HepG2 (cell line): Measurements from ENCODE around the gene PPM1M. TPM values are rescaled to one million over a fixed set of nuclear protein-coding genes. Genes with fewer than 3 reads are reported as not detected.

Source experiments
- BHLHE40 ChIP-seq: IDR thresholded peaks from 2 replicates; pipeline ENCODE4 v1.6.1; 2011; ENCODE audit warnings: low read length, improper control_type of control experiment
- EHMT2 ChIP-seq: fragments of 200-600 bp; sonication (generic); IDR thresholded peaks from 2 replicates; pipeline ENCODE4 v1.7.0; 2017; ENCODE audit warnings: antibody characterized with exemption, low read depth, low read length, borderline replicate concordance
- GLI4 ChIP-seq: sonication (generic); formaldehyde crosslinking; IDR thresholded peaks from 2 replicates; pipeline ENCODE4 v1.5.1; 2020; ENCODE audit warnings: missing genetic modification reagents, mild to moderate bottlenecking, moderate library complexity, borderline replicate concordance
- HHEX ChIP-seq: IDR thresholded peaks from 2 replicates; pipeline ENCODE4 v1.6.1; 2016; ENCODE audit warnings: control low read depth
- MTA1 ChIP-seq: sonication (generic); formaldehyde crosslinking; IDR thresholded peaks from 2 replicates; pipeline ENCODE4 v1.4.0; 2020; ENCODE audit warnings: missing genetic modification reagents, mild to moderate bottlenecking, borderline replicate concordance
- NFRKB ChIP-seq: fragments of 450-650 bp; IDR thresholded peaks from 2 replicates; pipeline ENCODE4 v1.6.1; 2017
- PAXIP1 ChIP-seq: sonication (generic); formaldehyde crosslinking; conservative IDR thresholded peaks from 2 replicates; pipeline ENCODE4 v1.4.0; 2020; ENCODE audit warnings: mild to moderate bottlenecking, missing genetic modification reagents, moderate library complexity
- SAFB2 ChIP-seq: sonication (generic); formaldehyde crosslinking; IDR thresholded peaks from 2 replicates; pipeline ENCODE4 v1.5.1; 2020; ENCODE audit warnings: missing genetic modification reagents, low read depth, mild to moderate bottlenecking, borderline replicate concordance
- ZMAT3 ChIP-seq: sonication (generic); formaldehyde crosslinking; conservative IDR thresholded peaks from 2 replicates; pipeline ENCODE4 v1.7.0; 2021; ENCODE audit warnings: missing genetic modification reagents
- ZNF101 ChIP-seq: sonication (generic); formaldehyde crosslinking; IDR thresholded peaks from 2 replicates; pipeline ENCODE4 v1.4.0; 2020; ENCODE audit warnings: mild to moderate bottlenecking, low read depth, missing genetic modification reagents, borderline replicate concordance
- ZNF18 ChIP-seq: sonication (generic); formaldehyde crosslinking; IDR thresholded peaks from 2 replicates; pipeline ENCODE4 v1.8.0; 2022; ENCODE audit warnings: mild to moderate bottlenecking, missing genetic modification reagents; ENCODE audit not compliant: insufficient replicate concordance
- ZNF230 ChIP-seq: sonication (generic); formaldehyde crosslinking; IDR thresholded peaks from 2 replicates; pipeline ENCODE4 v1.4.0; 2020; ENCODE audit warnings: mild to moderate bottlenecking, missing genetic modification reagents
- ZNF234 ChIP-seq: sonication (generic); formaldehyde crosslinking; conservative IDR thresholded peaks from 2 replicates; pipeline ENCODE4 v1.5.1; 2020; ENCODE audit warnings: mild to moderate bottlenecking, missing genetic modification reagents
- ZNF407 ChIP-seq: sonication (generic); formaldehyde crosslinking; IDR thresholded peaks from one replicate; pipeline ENCODE4 v1.5.1; 2020; ENCODE audit warnings: mild to moderate bottlenecking, missing genetic modification reagents; ENCODE audit errors: not compliant biosample characterization
- ZNF572 ChIP-seq: sonication (generic); formaldehyde crosslinking; IDR thresholded peaks from 2 replicates; pipeline ENCODE4 v1.5.1; 2020; ENCODE audit warnings: mild to moderate bottlenecking, missing genetic modification reagents
- ZNF850 ChIP-seq: sonication (generic); formaldehyde crosslinking; conservative IDR thresholded peaks from 2 replicates; pipeline ENCODE4 v1.9.0; 2021; ENCODE audit warnings: mild to moderate bottlenecking, missing genetic modification reagents
- ZSCAN12 ChIP-seq: sonication (generic); formaldehyde crosslinking; IDR thresholded peaks from 2 replicates; pipeline ENCODE4 v1.9.0; 2021; ENCODE audit warnings: mild to moderate bottlenecking, missing genetic modification reagents
- polyA plus RNA-seq, 8 experiments: library from polyadenylated mRNA; depleted of rRNA in 3 of 8; stranded (reverse) in 7 of 8; unstranded in 1 of 8; fragments of >200 nt; fragmentation: Illumina TruSeq in 4 of 8; extraction: Trizol in 4 of 8; gene quantifications; 2 replicates each; pipeline versions ENCODE4 v1.2.1 to v1.2.3, GENCODE V29; 2011 to 2016; ENCODE audit warnings: low read depth in 4 of 8, missing spikeins in 1 of 8, mixed read lengths in 1 of 8; ENCODE audit not compliant: insufficient read depth in 1 of 8
- total RNA-seq, 5 experiments: library from RNA; depleted of rRNA; stranded (reverse); fragments of >200 nt; fragmentation: Illumina TruSeq; extraction: Trizol; gene quantifications; 2 replicates each; pipeline ENCODE4 v1.2.3, GENCODE V29; 2016; ENCODE audit warnings: low read depth in 1 of 5

Gene PPM1M
- total and polyA plus RNA-seq, 2 of the 13 experiments (the other 11 are each of a cell fraction or from before 2014, with no cell fraction given) = 2.5 to 5.9 TPM

- TF ChIP-seq PAXIP1 (CRISPR knock-in tag) = no peak
- no peak; the same call in 1 of the 2 replicates for TF ChIP-seq ZNF101
- TF ChIP-seq MTA1 (CRISPR knock-in tag) = 0 out of 2 replicates have a peak, but pooled peaks have one; percentile 1
- TF ChIP-seq SAFB2 (CRISPR knock-in tag) = peak; percentile 10; the same call in 1 of the 2 replicates
- TF ChIP-seq ZMAT3 = 0 out of 2 replicates have a peak, but pooled peaks have one; percentile 49
- TF ChIP-seq ZNF572 (CRISPR knock-in tag) = peak; percentile 72; the same call in 1 of the 2 replicates
- TF ChIP-seq NFRKB = no peak
- TF ChIP-seq BHLHE40 = no peak
- peak; percentile 4 for TF ChIP-seq ZNF407 (CRISPR knock-in tag)
- no peak for TF ChIP-seq ZNF230 (CRISPR knock-in tag)
- peak; percentile 23; the same call in 1 of the 2 replicates for TF ChIP-seq ZNF234 (CRISPR knock-in tag)
- TF ChIP-seq ZNF18 = peak; percentile 57
- no peak for TF ChIP-seq ZNF850
- no peak for TF ChIP-seq GLI4 (CRISPR knock-in tag)
- TF ChIP-seq ZSCAN12 (CRISPR knock-in tag) = 0 out of 2 replicates have a peak, but pooled peaks have one; percentile 28
- TF ChIP-seq EHMT2 = 0 out of 2 replicates have a peak, but pooled peaks have one; percentile 16
- TF ChIP-seq HHEX (CRISPR knock-in tag) = no peak
Observed at GRCh38 chr3:52289338-52289746, 43.8 kb downstream of the PPM1M start (continued).
